K562 (cell line): ENCODE data around the gene DGUOK. TPM values are rescaled to one million over a fixed set of nuclear protein-coding genes. Genes with fewer than 3 reads are reported as not detected.
A peak's percentile ranks its signal among the peaks of the same experiment; 100 is the strongest.

Source experiments
- ATAC-seq: fragments of 200-7000 bp; cut with Tn5 transposase; 3 replicates; pipeline ENCODE4 v1.9.1; 2020; ENCODE audit warnings: moderate library complexity
- BruUV-seq: library from RNA; stranded (reverse); fragments of 400-500 nt; replicated peaks from 2 replicates; lab custom pipeline; 2021; lab: Mats Ljungman, UMichigan
- CTCF ChIA-PET: fragments of 300-600 bp; formaldehyde crosslinking; extraction: SDS; loops from one replicate; lab custom pipeline; 2021; ENCODE audit warnings: low intra/inter-chr PET ratio; lab: Yijun Ruan, JAX
- POLR2A ChIA-PET: fragments of 300-600, 350-650 bp; sonication (Branson Sonifier 250); formaldehyde crosslinking; extraction: SDS; loops from one replicate; lab custom pipeline; 2021; ENCODE audit warnings: antibody characterized with exemption, inconsistent platforms; lab: Yijun Ruan, JAX
- DNase-seq, 4 experiments: peaks; one replicate each; pipeline versions ENCODE4 v3.0.0 to v3.0.0-alpha.2; 2011 to 2018; ENCODE audit warnings: low spot score in 3 of 4, mixed read lengths in 3 of 4; ENCODE audit errors: extremely low read depth in 1 of 4
- FAIRE-seq: peaks from 2 replicates; lab custom pipeline; 2011; peaks lifted over from hg19 to GRCh38; lab: Jason Lieb, UNC
- H2AFZ ChIP-seq: 2 replicates; pipeline ENCODE4 v1.6.0; 2011; ENCODE audit warnings: low read depth, low read length, control low read depth, inconsistent platforms
- H3K27ac ChIP-seq: fragments of 200-600 bp; 3 replicates; pipeline ENCODE4 v1.8.0; 2011; ENCODE audit warnings: low read depth, mild to moderate bottlenecking, control low read depth, inconsistent platforms, low read length, moderate library complexity, mixed read lengths; ENCODE audit errors: extremely low read depth
- H3K27me3 ChIP-seq, 2 experiments: fragments of 300-600 bp in 1 of 2; 2 replicates in 1 of 2; 3 replicates in 1 of 2; pipeline versions ENCODE4 v1.6.0 to v1.8.0; 2011; ENCODE audit warnings: inconsistent platforms in 2 of 2, low read length in 2 of 2, mild to moderate bottlenecking in 1 of 2, mixed read lengths in 1 of 2, moderate library complexity in 1 of 2; ENCODE audit not compliant: control insufficient read depth in 2 of 2, insufficient read depth in 2 of 2
- H3K36me3 ChIP-seq: fragments of 300-600 bp; 3 replicates; pipeline ENCODE4 v1.8.0; 2011; ENCODE audit warnings: mild to moderate bottlenecking, low read length, inconsistent platforms; ENCODE audit not compliant: control insufficient read depth, insufficient read depth
- H3K4me1 ChIP-seq, 2 experiments: fragments of 200-600 bp in 1 of 2; replicated peaks in 1 of 2; 2 replicates in 1 of 2; 3 replicates in 1 of 2; pipeline versions ENCODE4 v1.5.1 to v1.8.0; 2011; ENCODE audit warnings: inconsistent platforms in 2 of 2, low read length in 2 of 2, mild to moderate bottlenecking in 1 of 2, mixed read lengths in 1 of 2, moderate library complexity in 1 of 2; ENCODE audit not compliant: control insufficient read depth in 2 of 2, insufficient read depth in 2 of 2
- H3K4me2 ChIP-seq: 2 replicates; pipeline ENCODE4 v1.6.1; 2011; ENCODE audit warnings: low read length, control low read depth, inconsistent platforms, mixed read lengths; ENCODE audit not compliant: insufficient read depth
- H3K4me3 ChIP-seq: fragments of 200-600 bp; sonication (generic), shearing (Covaris generic); 2 replicates; pipeline ENCODE4 v1.5.1; 2016; ENCODE audit warnings: control low read depth, inconsistent platforms
- H3K79me2 ChIP-seq: fragments of 200-600 bp; 3 replicates; pipeline ENCODE4 v1.8.0; 2011; ENCODE audit warnings: low read length, inconsistent platforms; ENCODE audit not compliant: control insufficient read depth, insufficient read depth
- H3K9ac ChIP-seq, 2 experiments: 2 replicates each; pipeline versions ENCODE4 v1.6.0 to v1.6.1; 2011; ENCODE audit warnings: low read depth in 2 of 2, low read length in 2 of 2, control low read depth in 1 of 2, inconsistent platforms in 1 of 2, mild to moderate bottlenecking in 1 of 2, mixed read lengths in 1 of 2; ENCODE audit not compliant: insufficient read depth in 1 of 2
- H3K9me1 ChIP-seq: one replicate; pipeline ENCODE4 v1.6.0; 2011; ENCODE audit warnings: inconsistent platforms, mild to moderate bottlenecking, low read length, moderate library complexity; ENCODE audit not compliant: control insufficient read depth, insufficient read depth
- H3K9me3 ChIP-seq: replicated peaks from 2 replicates; pipeline ENCODE4 v1.5.1; 2011; ENCODE audit warnings: low read depth, low read length, inconsistent platforms; ENCODE audit not compliant: control insufficient read depth, insufficient read depth
- H4K20me1 ChIP-seq: replicated peaks from 2 replicates; pipeline ENCODE4 v1.6.1; 2011; ENCODE audit warnings: low read length, inconsistent platforms, mixed read lengths; ENCODE audit not compliant: control insufficient read depth, insufficient read depth
- CBX1 ChIP-seq: sonication (generic); IDR thresholded peaks from 2 replicates; pipeline ENCODE4 v1.6.1; 2016; ENCODE audit warnings: antibody characterized with exemption, low read depth, mild to moderate bottlenecking
- FIP1L1 ChIP-seq: fragments of 200-400 bp; formaldehyde crosslinking; IDR thresholded peaks from 2 replicates; pipeline ENCODE4 v1.6.1; 2018; ENCODE audit warnings: mild to moderate bottlenecking, low read depth, low read length; ENCODE audit not compliant: poor library complexity, severe bottlenecking
- HMBOX1 ChIP-seq: sonication (generic); IDR thresholded peaks from 2 replicates; pipeline ENCODE4 v1.6.1; 2016
- NRF1 ChIP-seq, 2 experiments: fragments of 450-650 bp; IDR thresholded peaks in 1 of 2; conservative IDR thresholded peaks in 1 of 2; 2 replicates each; pipeline ENCODE4 v1.6.1; 2014; ENCODE audit warnings: mild to moderate bottlenecking in 2 of 2
- OTX1 ChIP-seq: fragments of 450-650 bp; formaldehyde crosslinking; IDR thresholded peaks from 2 replicates; pipeline ENCODE4 v1.4.0; 2022; ENCODE audit warnings: mild to moderate bottlenecking
- PHF20 ChIP-seq: fragments of 450-650 bp; IDR thresholded peaks from 2 replicates; pipeline ENCODE4 v1.6.1; 2018; ENCODE audit not compliant: partially characterized antibody
- PURB ChIP-seq: sonication (generic); formaldehyde crosslinking; IDR thresholded peaks from 2 replicates; pipeline ENCODE4 v1.9.0; 2021; ENCODE audit warnings: low read depth, mild to moderate bottlenecking, missing genetic modification reagents
- RBM34 ChIP-seq: fragments of 200-400 bp; formaldehyde crosslinking; IDR thresholded peaks from 2 replicates; pipeline ENCODE4 v1.6.1; 2018; ENCODE audit warnings: low read length, borderline replicate concordance; ENCODE audit not compliant: insufficient read depth
- SMAD3 ChIP-seq: fragments of 450-650 bp; formaldehyde crosslinking; conservative IDR thresholded peaks from 2 replicates; pipeline ENCODE4 v1.4.0; 2020; ENCODE audit warnings: mild to moderate bottlenecking
- ZNF197 ChIP-seq: fragments of 200-800 bp; sonication (Bioruptor generic); IDR thresholded peaks from 2 replicates; pipeline ENCODE4 v1.6.1; 2016; ENCODE audit warnings: low read depth, missing genetic modification characterization, missing compliant biosample characterization
- ZNF224 ChIP-seq: sonication (generic); formaldehyde crosslinking; IDR thresholded peaks from 2 replicates; pipeline ENCODE4 v1.8.0; 2022; ENCODE audit warnings: mild to moderate bottlenecking, missing genetic modification reagents
- ZNF282 ChIP-seq: sonication (generic); formaldehyde crosslinking; IDR thresholded peaks from 2 replicates; pipeline ENCODE4 v1.8.1; 2023; ENCODE audit warnings: missing genetic modification reagents
- WGBS: fragments of 100-300 bp; shearing (Covaris generic); methylation state at CpG from one replicate; pipeline ENCODE4 v1.1.6; 2016; ENCODE audit warnings: low coverage, mixed read lengths; ENCODE audit not compliant: insufficient coverage; ENCODE audit errors: missing lambda C conversion rate; 5-methylcytosine and 5-hydroxymethylcytosine counted together
- in situ Hi-C: fragments of 300-500 bp; cut with MboI; formaldehyde crosslinking; loops from 4 replicates; pipeline ENCODE4 v1.15.0; 2018; ENCODE audit warnings: inconsistent platforms, mixed read lengths
- intact Hi-C: fragments of 100-400 bp; cut with micrococcal nuclease; formaldehyde crosslinking; loops from 2 replicates; pipeline ENCODE4 v1.14.2; 2022
- polyA plus RNA-seq, 8 experiments: library from polyadenylated mRNA; depleted of rRNA in 4 of 8; stranded (reverse) in 5 of 8; unstranded in 3 of 8; fragments of >200 nt; fragmentation: Nextera tagmentation in 2 of 8; fragmentation: Illumina TruSeq in 1 of 8; extraction: Ambion mirVana in 2 of 8; extraction: Trizol in 1 of 8; gene quantifications; 2 replicates each; pipeline versions ENCODE4 v1.2.1 to v1.2.3, GENCODE V29; 2011 to 2014; ENCODE audit warnings: inconsistent platforms in 1 of 8, missing spikeins in 1 of 8
- total RNA-seq, 7 experiments: library from RNA; depleted of rRNA in 6 of 7; stranded (reverse); fragments of >200 nt in 6 of 7; fragmentation: Illumina TruSeq in 2 of 7; extraction: Trizol in 2 of 7; gene quantifications; 2 replicates each; pipeline versions ENCODE4 v1.2.1 to v1.2.3, GENCODE V29; 2011 to 2021; ENCODE audit warnings: low replicate concordance in 1 of 7
- TF ChIP-seq, protein P1 (sequence below): fragments of 250-450 bp; sonication (Bioruptor Pico); IDR thresholded peaks from 2 replicates; pipeline ENCODE4 v1.5.0; 2021; ENCODE audit warnings: mild to moderate bottlenecking, borderline replicate concordance

DGUOK gene
- total and polyA plus RNA-seq, 9 of the 15 experiments (the other 6 are each of a cell fraction or from before 2014, with no cell fraction given): 67.0 to 288 (median 126) TPM

DNA sequence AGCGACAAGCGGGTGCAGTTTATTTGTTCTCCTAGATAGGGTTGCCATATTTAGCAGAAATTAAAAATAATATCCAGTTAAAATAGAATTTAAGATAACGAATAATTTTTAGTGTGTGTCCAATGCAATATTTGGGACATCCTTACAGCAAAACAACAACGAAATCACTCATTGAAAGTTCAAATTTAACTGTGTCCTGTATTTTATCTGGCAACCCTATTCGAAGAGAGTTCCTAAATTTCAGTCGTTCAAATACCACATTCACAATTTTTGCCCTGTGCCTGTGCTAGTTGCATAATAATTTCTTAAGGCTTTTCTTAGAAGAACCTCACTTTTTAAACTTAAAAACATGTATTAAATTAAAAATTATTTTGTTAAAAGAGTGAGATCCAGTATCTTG lies 664 bp downstream of the DGUOK start:
- peaks cover 55% of the 10 kb centered on the region for H3K79me2 ChIP-seq
- intact Hi-C loops: loop anchor here (10.0 kb wide), 1 partner anchor 217 kb away; the partner anchor contains the start of gene BOLA3
- in situ Hi-C loops: no loop called here
- H2AFZ ChIP-seq: no peak overlapping the region
- POLR2A ChIA-PET: interaction anchor here (0.6 to 1.2 kb wide), 13 partner anchors 8 to 259 kb away, joined by 3 to 4 read pairs (median 3); no protein-coding TSS in a partner anchor
- ATAC-seq (no peak), FAIRE-seq (no peak), DNase-seq (no peak)
- H3K9ac ChIP-seq: peak overlapping the region; percentile 98 to 100
- peaks cover 14 to 30% of the 10 kb centered on the region in 2 experiments; a peak in 4 of 5 replicates for H3K4me1 ChIP-seq
- peak overlapping the region; percentile 90 for H3K4me2 ChIP-seq
- peak overlapping the region; percentile 81 for H3K4me3 ChIP-seq
- BruUV-seq: TSS peak; percentile 67
- peaks cover 37% of the 10 kb centered on the region; the same call in 2 of the 3 replicates for H3K36me3 ChIP-seq
- H3K9me3 ChIP-seq: no peaks in the 10 kb centered on the region
- CTCF ChIA-PET: interaction anchor here (1.2 kb wide), 1 partner anchor 246 kb away, joined by 4 read pairs; no protein-coding TSS in a partner anchor
- peak overlapping the region; percentile 93 for H3K27ac ChIP-seq
- TF ChIP-seq FIP1L1 (peak; percentile 6), CBX1 (no peak), ZNF197 (CRISPR knock-in tag) (no peak), PHF20 (no peak)
- H3K9me1 ChIP-seq: no peaks in the 10 kb centered on the region
- H3K27me3 ChIP-seq: no peaks in the 10 kb centered on the region
- under 1% methylated on average over 6 of the region's 6 CpGs for WGBS
- peaks cover 20% of the 10 kb centered on the region; the same call in 1 of the 2 replicates for H4K20me1 ChIP-seq

- H3K9me3 ChIP-seq: no peaks in the 10 kb centered on the region
- no peak for ATAC-seq
- no TSS peak for BruUV-seq
- DNase-seq: no peak
- ChIA-PET CTCF (no interaction called here), POLR2A (interaction anchor here (0.7 to 1.6 kb wide), 2 partner anchors 10 to 565 kb away, joined by 3 to 6 read pairs; no protein-coding TSS in a partner anchor)
- H3K4me2 ChIP-seq: peak overlapping the region; percentile 51
- H3K36me3 ChIP-seq: peaks cover 54% of the 10 kb centered on the region; the same call in 2 of the 3 replicates
- 95% methylated on average over 1 of the region's 2 CpGs for WGBS
- peaks cover 71% of the 10 kb centered on the region for H3K79me2 ChIP-seq
- FAIRE-seq: no peak
- H3K27me3 ChIP-seq: no peaks in the 10 kb centered on the region
- H3K4me1 ChIP-seq: peaks cover 14 to 25% of the 10 kb centered on the region in 2 experiments; a peak in 4 of 5 replicates
- H2AFZ ChIP-seq: no peak overlapping the region
- intact Hi-C loops (loop anchor here (10.0 kb wide), 1 partner anchor 216 kb away; the partner anchor contains the start of gene BOLA3), in situ Hi-C loops (no loop called here)
- H3K4me3 ChIP-seq: no peak overlapping the region
- peaks cover 23% of the 10 kb centered on the region; the same call in 1 of the 2 replicates for H4K20me1 ChIP-seq
- no peak overlapping the region for H3K27ac ChIP-seq
- no peak overlapping the region for H3K9ac ChIP-seq
- no peaks in the 10 kb centered on the region for H3K9me1 ChIP-seq
- TF ChIP-seq, protein P1, sequence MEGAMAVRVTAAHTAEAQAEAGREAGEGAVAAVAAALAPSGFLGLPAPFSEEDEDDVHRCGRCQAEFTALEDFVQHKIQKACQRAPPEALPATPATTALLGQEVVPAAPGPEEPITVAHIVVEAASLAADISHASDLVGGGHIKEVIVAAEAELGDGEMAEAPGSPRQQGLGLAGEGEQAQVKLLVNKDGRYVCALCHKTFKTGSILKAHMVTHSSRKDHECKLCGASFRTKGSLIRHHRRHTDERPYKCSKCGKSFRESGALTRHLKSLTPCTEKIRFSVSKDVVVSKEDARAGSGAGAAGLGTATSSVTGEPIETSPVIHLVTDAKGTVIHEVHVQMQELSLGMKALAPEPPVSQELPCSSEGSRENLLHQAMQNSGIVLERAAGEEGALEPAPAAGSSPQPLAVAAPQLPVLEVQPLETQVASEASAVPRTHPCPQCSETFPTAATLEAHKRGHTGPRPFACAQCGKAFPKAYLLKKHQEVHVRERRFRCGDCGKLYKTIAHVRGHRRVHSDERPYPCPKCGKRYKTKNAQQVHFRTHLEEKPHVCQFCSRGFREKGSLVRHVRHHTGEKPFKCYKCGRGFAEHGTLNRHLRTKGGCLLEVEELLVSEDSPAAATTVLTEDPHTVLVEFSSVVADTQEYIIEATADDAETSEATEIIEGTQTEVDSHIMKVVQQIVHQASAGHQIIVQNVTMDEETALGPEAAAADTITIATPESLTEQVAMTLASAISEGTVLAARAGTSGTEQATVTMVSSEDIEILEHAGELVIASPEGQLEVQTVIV (CRISPR knock-in tag): no peak
- TF ChIP-seq SMAD3 (CRISPR knock-in tag): no peak
- TF ChIP-seq RBM34: no peak
- no peak for TF ChIP-seq NRF1 (conservative IDR thresholded peaks at IDR 0.05 in 1 of 2, IDR thresholded peaks at IDR 0.05 in 1 of 2)
- no peak for TF ChIP-seq OTX1 (CRISPR knock-in tag)
- TF ChIP-seq ZNF224: no peak
- no peak for TF ChIP-seq PURB
- no peak for TF ChIP-seq ZNF282
- TF ChIP-seq HMBOX1: no peak
Measured at GRCh38 chr2:73928963-73929347, 2.3 kb downstream of the DGUOK start.
